Measurements from ENCODE around the gene KIF6. TPM values are rescaled to one million over a fixed set of nuclear protein-coding genes. Genes with fewer than 3 reads are reported as not detected.

KIF6 gene
- total RNA-seq, 1 donor from 2014 or later = 1.5 TPM

DNA sequence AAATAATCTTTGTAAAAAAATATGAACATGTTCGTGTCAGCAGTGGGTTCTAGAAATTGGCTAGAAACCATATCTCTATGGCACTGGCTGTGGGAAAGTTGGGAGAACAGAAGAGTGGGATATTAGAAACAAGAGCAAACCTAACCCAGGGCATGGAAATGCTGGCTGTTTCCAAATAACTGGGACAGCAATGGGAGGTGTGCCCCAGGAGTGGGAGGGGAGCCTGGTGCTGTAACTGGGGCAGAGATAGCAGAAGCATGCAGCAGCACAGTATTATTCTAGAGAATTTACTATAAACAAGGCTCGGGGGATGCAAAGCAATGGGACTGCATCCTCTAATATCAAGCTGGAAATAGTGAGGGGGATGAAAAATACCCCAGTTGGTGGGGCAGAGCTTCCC is 175.0 kb downstream of the KIF6 start:
- TF ChIP-seq, protein P1, sequence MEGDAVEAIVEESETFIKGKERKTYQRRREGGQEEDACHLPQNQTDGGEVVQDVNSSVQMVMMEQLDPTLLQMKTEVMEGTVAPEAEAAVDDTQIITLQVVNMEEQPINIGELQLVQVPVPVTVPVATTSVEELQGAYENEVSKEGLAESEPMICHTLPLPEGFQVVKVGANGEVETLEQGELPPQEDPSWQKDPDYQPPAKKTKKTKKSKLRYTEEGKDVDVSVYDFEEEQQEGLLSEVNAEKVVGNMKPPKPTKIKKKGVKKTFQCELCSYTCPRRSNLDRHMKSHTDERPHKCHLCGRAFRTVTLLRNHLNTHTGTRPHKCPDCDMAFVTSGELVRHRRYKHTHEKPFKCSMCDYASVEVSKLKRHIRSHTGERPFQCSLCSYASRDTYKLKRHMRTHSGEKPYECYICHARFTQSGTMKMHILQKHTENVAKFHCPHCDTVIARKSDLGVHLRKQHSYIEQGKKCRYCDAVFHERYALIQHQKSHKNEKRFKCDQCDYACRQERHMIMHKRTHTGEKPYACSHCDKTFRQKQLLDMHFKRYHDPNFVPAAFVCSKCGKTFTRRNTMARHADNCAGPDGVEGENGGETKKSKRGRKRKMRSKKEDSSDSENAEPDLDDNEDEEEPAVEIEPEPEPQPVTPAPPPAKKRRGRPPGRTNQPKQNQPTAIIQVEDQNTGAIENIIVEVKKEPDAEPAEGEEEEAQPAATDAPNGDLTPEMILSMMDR (conservative IDR thresholded peaks at IDR 0.05) = no peak
- H3K4me3 Mint-ChIP-seq = no peak overlapping the region
- peaks cover 18% of the 10 kb centered on the region for H3K4me1 Mint-ChIP-seq
- no peaks in the 10 kb centered on the region for H3K27me3 Mint-ChIP-seq (ENCODE audit: low read depth)
- no peak overlapping the region for H3K27ac Mint-ChIP-seq (ENCODE audit: unreplicated experiment)
- no peaks in the 10 kb centered on the region for H3K36me3 Mint-ChIP-seq (ENCODE audit: low read depth)
- no peak for DNase-seq (ENCODE audit: low read depth, low spot score)
- H3K9me3 Mint-ChIP-seq = no peaks in the 10 kb centered on the region

DNA sequence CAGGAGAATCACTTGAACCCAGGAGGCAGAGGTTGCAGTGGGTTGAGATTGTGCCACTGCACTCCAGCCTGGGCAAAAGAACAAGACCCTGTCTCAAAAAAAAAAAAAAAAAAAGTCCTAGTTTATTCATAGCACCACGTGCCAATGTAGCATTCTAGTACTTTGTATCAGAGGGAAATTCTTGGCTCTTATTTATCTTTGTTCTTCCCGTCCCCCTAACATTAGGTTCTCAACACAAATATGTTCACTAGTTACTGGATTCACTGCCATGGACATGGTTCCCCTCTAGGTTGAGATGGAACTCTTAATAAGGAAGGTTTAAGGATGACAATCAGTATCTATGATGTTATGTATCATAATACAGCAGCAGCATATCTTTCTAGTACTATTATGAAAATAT is 178.5 kb downstream of the KIF6 start:
- no peak overlapping the region for H3K27ac Mint-ChIP-seq (ENCODE audit: unreplicated experiment)
- no peaks in the 10 kb centered on the region for H3K36me3 Mint-ChIP-seq (ENCODE audit: low read depth)
- TF ChIP-seq, protein P1 (conservative IDR thresholded peaks at IDR 0.05) = no peak
- no peaks in the 10 kb centered on the region for H3K9me3 Mint-ChIP-seq
- no peak overlapping the region for H3K4me3 Mint-ChIP-seq
- H3K27me3 Mint-ChIP-seq (ENCODE audit: low read depth) = no peaks in the 10 kb centered on the region
- no peak for DNase-seq (ENCODE audit: low read depth, low spot score)
- H3K4me1 Mint-ChIP-seq = peaks cover 18% of the 10 kb centered on the region

DNA sequence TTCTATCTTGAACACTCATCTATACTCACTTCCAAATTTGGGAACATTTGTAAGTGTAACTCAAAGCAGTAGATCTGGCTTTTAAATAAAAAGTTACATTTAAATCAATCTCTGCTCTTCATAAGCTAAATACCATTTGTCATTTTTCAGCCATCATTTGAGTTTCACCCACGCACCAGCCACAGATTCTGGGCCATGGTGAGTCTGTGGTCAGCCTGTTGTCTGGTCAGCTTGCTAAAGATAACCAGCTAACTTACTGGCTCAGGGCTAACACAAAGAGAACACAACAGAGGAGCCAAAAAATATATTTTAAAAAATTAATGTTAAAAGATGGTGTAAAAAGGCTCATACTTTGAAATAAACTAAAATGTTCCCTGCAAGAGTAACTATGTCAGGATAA is 181.3 kb downstream of the KIF6 start:
- Mint-ChIP-seq H3K27ac (ENCODE audit: unreplicated experiment) (no peak overlapping the region), H3K36me3 (ENCODE audit: low read depth) (no peaks in the 10 kb centered on the region), H3K4me3 (no peak overlapping the region), H3K27me3 (ENCODE audit: low read depth) (no peaks in the 10 kb centered on the region), H3K9me3 (no peaks in the 10 kb centered on the region), H3K4me1 (peaks cover 14% of the 10 kb centered on the region)
- DNase-seq (ENCODE audit: low read depth, low spot score) = no peak
- TF ChIP-seq, protein P1 (conservative IDR thresholded peaks at IDR 0.05) = no peak

DNA sequence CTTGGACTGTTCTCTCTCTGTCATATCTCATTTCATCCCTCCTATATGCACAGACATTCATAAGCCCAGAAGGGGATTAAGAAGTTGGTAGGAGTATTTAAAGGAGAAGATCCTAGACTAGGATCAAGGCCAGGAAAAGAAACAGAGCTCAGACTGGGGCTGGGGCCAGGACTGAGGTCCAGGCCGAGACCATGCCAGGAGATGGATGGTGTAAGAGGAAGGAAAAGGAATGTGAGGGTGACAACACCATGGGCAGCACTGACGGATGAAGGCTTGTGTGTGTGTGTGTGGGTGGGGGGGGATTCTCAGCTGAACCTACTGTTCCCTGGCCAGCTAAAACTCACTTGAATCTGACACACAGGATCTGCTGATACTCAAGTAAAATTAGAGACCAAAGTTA is 182.1 kb downstream of the KIF6 start:
- DNase-seq (ENCODE audit: low read depth, low spot score) = no peak
- H3K27me3 Mint-ChIP-seq (ENCODE audit: low read depth) = no peaks in the 10 kb centered on the region
- H3K9me3 Mint-ChIP-seq = no peaks in the 10 kb centered on the region
- H3K4me3 Mint-ChIP-seq = no peak overlapping the region
- no peak overlapping the region for H3K27ac Mint-ChIP-seq (ENCODE audit: unreplicated experiment)
- no peaks in the 10 kb centered on the region for H3K36me3 Mint-ChIP-seq (ENCODE audit: low read depth)
- H3K4me1 Mint-ChIP-seq = peaks cover 7% of the 10 kb centered on the region
- TF ChIP-seq, protein P1 (conservative IDR thresholded peaks at IDR 0.05) = no peak

DNA sequence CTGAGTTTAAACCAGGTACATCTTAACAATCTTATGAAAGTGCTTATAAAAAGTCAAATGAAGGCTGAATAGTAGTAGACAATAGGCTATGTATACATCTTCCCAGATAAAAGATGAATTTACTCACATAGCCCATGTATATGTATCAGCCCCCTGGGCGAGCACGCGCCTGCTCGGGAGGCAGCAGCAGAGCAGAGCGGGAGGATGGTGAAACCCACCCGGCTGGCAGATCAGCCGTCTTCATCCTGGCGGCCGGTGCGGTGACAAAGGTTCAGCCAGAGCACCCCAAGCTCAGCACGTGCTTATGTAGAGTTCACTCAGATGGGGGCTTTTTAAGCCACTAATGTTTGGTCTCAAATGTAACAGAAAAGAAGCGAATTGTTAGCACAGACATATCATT is 184.8 kb downstream of the KIF6 start:
- TF ChIP-seq, protein P1 (conservative IDR thresholded peaks at IDR 0.05) = no peak
- H3K4me3 Mint-ChIP-seq = no peak overlapping the region
- no peak for DNase-seq (ENCODE audit: low read depth, low spot score)
- no peaks in the 10 kb centered on the region for H3K36me3 Mint-ChIP-seq (ENCODE audit: low read depth)
- no peaks in the 10 kb centered on the region for H3K9me3 Mint-ChIP-seq
- H3K27me3 Mint-ChIP-seq (ENCODE audit: low read depth) = no peaks in the 10 kb centered on the region
- H3K4me1 Mint-ChIP-seq = no peaks in the 10 kb centered on the region
- H3K27ac Mint-ChIP-seq (ENCODE audit: unreplicated experiment) = no peak overlapping the region
